NCI-H748 treated with DMSO at 0.1 percent for 48 hours (cell line): ENCODE results near the gene SMAD1.
"Not testable (repeated sequence)": the region's sequence is repeated elsewhere in the genome, so short reads cannot be mapped to it uniquely, and the experiment has no call there.

Source experiments
- DNase-seq: peaks from one replicate; lab custom pipeline; 2025; lab: John Stamatoyannopoulos, UW

SMAD1 gene

GRCh38 chr4:145528601-145529000, 46.9 kb downstream of the SMAD1 start:
- no peak for DNase-seq

GRCh38 chr4:145530189-145530588, 48.5 kb downstream of the SMAD1 start:
- DNase-seq, result no peak

GRCh38 chr4:145530662-145531061, 49.0 kb downstream of the SMAD1 start:
- no peak for DNase-seq

DNA sequence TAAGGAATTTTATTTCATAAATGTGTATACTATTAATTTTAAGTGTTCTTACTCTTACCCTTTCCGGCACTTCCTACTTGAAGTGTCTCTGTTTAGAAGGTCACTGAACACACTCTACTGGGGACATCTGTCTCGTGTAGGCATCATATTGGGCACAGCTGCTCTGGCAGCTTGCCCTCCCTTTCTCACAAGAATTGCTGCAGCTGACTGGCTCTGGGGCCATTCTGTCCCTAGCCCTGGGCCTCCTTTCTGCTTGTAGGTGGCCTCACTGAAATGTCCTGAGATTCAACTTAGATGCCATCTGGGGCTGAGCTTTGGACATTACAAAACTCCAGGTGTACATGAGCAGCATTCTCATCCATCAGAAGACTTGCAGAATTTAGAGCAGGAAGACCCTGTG, 49.6 kb downstream of the SMAD1 start:
- no peak for DNase-seq

GRCh38 chr4:145531859-145532258, 50.2 kb downstream of the SMAD1 start:
- no peak for DNase-seq

GRCh38 chr4:145533001-145533400, 51.3 kb downstream of the SMAD1 start:
- no peak for DNase-seq

- DNase-seq, result not testable (repeated sequence)
Observed at GRCh38 chr4:145533415-145533814, 51.8 kb downstream of the SMAD1 start.

- DNase-seq, result no peak
Observed at GRCh38 chr4:145533961-145534360, 52.3 kb downstream of the SMAD1 start.

DNA sequence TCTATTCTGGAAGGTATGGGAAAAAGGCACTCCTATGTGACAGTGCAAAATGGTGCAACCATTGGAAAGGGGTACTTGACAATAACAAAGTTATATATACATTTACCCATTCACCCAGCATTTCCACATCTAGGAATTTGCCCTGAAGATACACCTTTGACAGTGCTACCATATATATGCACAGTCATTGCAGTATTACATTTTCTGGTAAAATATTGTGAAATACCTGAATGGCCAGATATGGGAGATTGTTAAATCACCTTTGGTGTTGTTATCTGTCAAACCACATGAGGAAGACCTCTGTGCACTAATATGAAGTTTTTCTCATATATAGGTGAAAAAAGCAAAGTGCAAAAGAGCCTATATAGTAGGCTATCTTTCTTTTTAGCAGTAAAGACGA, 53.5 kb downstream of the SMAD1 start:
- no peak for DNase-seq

GRCh38 chr4:145536044-145536443, 54.4 kb downstream of the SMAD1 start:
- DNase-seq, result no peak

- no peak for DNase-seq
Observed at GRCh38 chr4:145538596-145538995, 56.9 kb downstream of the SMAD1 start.

- no peak for DNase-seq
Observed at GRCh38 chr4:145539671-145540070, 58.0 kb downstream of the SMAD1 start.

GRCh38 chr4:145540235-145540634, 58.6 kb downstream of the SMAD1 start:
- no peak for DNase-seq

DNA sequence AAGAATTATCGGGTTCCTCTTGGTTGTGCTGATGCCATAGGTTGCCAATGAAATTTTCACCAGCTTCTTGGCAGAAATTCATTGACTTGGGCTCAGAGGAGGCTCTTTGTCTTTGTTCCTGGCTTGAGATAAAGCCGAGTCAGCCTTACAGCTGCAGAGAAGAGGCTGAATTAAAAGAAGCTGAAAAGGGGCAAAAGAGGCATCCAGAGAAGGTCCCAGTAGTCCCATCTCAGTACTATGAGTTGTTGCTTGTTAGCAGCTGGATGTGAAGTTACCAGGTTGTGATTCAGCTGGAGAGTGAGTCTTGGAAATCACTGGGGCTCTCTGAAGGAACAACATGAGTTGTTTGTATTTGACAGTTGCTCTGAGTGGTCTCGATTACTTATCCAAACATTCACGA, 59.7 kb downstream of the SMAD1 start:
- DNase-seq, result no peak

DNA sequence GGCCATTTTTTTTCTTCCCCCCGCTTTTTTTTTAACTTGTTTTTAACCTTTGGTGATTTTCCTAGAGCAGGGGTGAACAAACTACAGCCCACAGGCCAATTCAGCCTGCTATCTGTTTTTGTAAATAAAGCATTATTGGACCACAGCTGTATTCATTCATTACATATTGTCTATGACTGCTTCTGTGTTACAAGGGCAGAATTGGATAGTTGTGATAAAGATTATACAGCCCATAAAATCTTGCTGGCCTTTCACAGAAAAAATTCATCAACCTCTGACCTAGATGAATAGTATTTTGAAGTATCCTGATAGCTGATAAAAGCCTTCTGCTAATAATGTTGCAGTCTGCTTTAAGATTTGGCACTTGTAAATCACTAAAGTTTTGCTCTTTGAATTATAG, 63.4 kb downstream of the SMAD1 start:
- no peak for DNase-seq

GRCh38 chr4:145545538-145546174, 64.0 kb downstream of the SMAD1 start:
- DNase-seq, result no peak

GRCh38 chr4:145546175-145546915, 64.7 kb downstream of the SMAD1 start:
- no peak for DNase-seq

- DNase-seq, result no peak
Observed at GRCh38 chr4:145551660-145552059, 70.0 kb downstream of the SMAD1 start.

DNA sequence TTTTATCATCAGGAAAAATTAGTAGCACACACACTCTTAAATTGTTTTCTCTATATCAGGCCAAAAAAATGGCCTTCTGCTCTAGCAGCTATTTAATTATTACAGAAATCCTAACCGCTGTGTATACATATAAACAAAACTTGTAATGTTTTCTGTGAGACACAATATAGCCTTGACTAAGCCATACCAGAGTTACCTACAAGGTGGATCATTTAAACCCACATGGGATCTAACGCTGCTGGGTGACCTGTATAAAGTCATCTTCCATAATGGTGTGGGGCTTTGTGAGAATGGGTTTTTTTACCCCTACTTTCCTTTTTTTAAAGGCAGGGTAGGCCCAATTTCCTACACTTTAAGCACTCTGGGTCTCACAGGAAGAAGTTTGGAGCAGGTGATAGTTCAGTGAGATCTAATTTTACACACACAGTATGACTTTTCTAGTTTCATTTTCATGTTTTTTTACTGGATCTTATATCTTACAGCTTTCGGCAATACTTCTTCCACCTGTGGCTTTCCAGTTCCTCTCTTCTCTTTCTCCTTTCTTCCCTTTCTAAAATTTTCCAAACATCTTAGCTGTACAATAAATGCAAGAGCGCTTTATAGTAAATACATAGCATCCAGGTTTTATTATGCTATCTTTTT, 70.6 kb downstream of the SMAD1 start:
- no peak for DNase-seq

DNA sequence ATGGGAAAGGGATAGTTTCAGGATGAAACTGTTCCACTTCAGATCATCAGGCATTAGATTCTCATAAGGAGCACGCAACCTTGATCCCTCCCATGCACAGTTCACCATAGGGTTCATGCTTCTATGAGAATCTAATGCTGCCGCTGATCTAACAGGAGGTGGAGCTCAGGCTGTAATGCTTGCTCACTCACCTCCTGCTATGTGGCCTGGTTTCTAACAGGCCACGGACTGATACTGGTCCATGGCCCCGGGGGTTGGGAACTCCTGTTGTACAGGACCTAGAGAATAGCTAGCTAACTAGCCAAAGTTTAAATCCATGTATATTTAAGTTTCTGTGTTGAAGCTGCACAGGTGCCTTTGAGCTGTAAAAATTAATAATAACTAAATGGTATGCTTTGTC, 71.7 kb downstream of the SMAD1 start:
- no peak for DNase-seq

DNA sequence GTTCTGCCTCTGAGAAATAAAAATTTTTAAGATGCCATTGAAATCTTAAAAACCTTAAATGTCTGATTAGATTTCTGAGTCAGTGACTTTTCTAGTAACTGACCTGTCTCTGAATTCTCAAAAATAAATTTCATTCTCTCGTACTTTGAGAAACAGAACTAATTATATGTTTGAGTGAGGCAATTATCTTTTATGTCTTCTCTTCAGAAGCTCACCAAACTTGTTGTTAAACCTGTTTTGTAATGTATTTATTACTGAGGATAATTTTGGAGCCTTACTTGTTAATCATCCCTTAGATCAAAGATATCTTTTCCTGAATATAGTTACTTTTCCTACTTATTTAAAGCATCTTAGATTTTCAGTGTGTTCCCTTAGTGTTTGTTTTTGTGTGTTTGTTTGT, 73.0 kb downstream of the SMAD1 start:
- peak; percentile 39 for DNase-seq

GRCh38 chr4:145557720-145558119, 76.1 kb downstream of the SMAD1 start:
- DNase-seq, result peak; percentile 24

GRCh38 chr4:145563293-145563985, 81.8 kb downstream of the SMAD1 start:
- no peak for DNase-seq
